ENCODE results near the gene PNKD.
A peak's percentile ranks its signal among the peaks of the same experiment; 100 is the strongest.

The PNKD gene, protein sequence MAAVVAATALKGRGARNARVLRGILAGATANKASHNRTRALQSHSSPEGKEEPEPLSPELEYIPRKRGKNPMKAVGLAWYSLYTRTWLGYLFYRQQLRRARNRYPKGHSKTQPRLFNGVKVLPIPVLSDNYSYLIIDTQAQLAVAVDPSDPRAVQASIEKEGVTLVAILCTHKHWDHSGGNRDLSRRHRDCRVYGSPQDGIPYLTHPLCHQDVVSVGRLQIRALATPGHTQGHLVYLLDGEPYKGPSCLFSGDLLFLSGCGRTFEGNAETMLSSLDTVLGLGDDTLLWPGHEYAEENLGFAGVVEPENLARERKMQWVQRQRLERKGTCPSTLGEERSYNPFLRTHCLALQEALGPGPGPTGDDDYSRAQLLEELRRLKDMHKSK

DNA sequence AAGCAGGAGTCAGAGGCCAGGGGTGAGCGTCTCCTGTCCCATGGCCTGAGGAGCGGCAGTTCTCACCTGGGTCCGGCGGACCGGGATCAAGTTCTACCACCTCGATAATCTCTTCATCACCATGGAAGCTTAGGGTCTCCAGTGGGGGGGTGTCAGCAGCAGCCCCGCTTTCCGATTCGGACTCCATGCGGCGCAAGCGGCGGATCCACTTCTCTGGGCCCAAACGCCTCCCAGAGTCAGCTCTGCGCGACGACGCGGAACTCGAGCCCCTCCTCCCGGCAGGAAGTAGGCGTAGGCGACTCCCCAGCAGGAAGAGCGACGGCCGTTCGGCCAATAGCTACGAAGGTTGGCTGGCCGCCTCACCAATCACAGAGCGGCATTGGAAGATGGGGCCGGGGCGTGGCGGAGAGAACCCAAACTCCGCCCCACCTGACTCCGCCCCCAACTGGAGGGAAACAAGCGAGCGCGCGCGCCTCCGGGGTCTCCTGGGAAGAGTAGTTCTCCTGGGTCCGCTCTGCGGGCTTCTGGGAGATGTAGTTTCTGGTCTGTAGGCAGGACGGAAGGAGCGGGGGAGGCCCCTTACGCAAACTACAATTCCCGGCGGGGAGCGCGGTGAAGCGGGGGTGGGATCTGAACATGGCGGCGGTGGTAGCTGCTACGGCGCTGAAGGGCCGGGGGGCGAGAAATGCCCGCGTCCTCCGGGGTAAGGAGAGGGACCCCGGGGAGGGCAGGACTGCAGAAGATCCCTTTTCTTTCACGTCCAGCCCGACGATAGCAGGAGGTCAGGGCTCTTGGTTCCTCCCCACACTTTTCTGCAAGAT, at the start of gene PNKD, which contains the start of gene AAMP:
Gene PNKD, plus strand, starts transcription at position 620 of the 821 bp plus-strand sequence. Its CDS starts 17 bp downstream, at position 637.
Gene AAMP, minus strand, starts transcription at position 238 of the 821 bp plus-strand sequence. Its CDS starts 51 bp downstream, at position 187.
- peak; percentile 99 for DNase-seq

DNA sequence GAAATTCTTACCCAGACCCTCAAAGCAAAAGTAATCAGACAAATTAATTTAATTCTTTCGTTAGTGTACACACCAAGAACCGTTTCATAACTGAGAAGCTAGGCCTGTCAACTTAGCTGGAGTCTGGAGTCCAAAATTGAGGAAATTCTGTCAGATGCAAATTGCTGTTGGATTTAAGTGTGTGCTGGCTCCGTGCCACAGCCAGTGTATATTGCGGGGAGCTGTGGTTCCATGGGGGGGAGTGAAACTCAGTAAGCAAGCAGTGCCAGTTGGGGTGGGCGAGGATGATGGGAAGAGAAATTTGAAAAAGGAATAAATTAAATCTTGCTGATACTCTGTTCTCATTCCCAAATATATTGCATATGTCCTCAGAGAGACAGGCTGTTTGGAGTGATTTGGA, 49.3 kb upstream of the PNKD start:
- DNase-seq: no peak

DNA sequence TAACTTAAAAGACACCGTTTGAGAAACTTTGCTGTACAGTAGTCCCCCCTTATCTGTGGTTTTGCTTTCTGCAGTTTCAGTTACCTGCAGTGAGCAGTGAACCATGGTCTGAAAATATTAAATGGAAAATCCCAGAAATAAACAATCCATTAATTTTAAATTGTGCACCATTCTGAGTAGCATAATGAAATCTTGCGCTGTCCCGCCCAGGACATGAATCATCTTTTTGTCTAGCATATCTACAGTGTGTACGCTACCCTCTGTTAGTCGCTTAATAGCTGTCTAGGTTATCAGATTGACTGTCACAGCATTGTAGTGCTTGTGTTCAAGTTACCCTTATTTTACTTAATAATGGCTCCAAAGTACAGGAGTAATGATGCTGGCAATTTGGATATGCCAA, 47.3 kb upstream of the PNKD start:
- DNase-seq: no peak

DNA sequence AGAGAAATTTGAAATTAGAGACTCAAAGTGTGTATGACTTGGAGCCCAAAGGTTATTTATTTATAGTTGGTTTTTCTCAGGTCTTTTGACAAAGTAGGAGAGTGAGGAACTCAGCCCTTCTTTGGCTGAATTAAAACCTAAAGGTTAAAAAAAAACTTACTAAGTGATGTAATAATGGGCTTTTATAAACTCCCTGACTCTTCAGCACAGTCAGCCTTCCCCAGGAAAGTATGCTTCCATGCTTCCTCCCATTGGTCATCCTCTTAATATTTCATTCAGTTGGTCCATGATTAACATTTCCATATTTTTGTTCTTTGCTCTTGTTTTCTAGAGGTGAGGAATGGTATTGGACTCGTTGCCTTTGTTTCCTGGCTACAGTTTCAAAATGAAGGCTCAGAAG, 46.1 kb upstream of the PNKD start:
- DNase-seq: no peak

DNA sequence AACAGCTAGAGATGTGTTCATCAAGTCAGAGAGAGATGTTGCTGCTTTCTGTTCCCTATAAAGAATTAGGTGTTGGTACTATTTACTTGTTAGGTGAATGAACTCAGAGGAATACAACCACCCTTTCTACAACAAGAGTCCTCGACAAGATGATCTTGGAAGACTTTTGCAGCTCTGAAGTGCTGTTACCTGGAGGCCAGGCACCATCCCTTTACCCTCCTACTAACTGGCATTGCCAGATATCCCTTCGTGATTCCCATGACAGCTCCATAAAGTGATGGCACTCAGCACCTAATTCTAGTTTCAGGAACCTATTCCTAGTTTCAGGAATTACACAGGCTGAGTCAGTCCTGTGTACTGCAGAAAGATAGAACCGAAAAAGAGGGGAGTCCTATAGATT, 43.4 kb upstream of the PNKD start:
- no peak for DNase-seq

DNA sequence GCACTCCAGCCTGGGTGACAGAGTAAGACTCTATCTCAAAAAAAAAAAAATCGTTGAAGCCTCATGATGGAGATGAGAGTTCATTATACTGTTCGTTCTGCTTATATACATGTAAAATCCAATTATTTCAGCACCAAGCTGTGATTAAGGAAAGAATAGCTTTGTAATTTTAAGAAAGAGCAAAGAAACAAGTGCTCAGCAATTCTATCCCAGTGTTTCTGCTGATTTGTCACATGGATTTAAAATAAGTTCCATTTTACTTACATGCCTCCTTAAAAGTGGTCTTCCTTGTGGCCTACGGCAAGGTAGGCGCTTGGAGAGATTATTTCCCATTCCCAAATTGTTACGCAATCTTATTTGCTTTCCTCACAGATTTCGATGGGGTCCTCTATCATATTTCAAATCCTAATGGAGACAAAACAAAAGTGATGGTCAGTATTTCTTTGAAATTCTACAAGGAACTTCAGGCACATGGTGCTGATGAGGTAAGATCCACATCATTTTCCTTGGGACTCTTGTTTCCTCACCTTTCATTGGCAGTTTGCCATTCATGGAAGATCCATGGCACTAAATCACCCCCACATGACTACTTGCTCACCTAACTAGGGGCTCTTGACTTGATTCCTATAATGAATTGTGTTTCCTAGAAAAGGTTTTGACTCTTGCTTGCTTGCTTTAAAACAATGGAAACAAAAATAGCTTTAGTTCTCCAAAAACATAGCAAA, 41.8 kb upstream of the PNKD start:
- DNase-seq: no peak

DNA sequence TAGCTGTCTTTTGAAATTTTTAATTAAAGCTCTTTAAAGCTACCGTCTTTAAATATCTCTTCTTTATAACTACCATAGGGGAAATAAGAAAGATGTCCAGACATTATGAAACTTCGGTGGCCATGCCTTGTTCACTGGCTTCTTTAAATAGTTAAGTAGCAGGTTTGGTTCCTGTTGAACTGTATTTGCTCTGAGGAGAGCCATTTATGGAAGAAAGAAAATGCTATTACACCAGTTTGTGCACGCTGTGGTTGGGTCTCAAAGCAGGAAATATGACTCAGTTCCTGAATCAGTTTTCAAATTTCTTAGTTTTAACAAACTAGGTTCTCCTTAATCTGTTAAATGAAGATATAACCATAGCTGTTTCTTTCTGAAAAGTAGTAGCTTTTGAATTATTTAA, 41.1 kb upstream of the PNKD start:
- DNase-seq: no peak

DNA sequence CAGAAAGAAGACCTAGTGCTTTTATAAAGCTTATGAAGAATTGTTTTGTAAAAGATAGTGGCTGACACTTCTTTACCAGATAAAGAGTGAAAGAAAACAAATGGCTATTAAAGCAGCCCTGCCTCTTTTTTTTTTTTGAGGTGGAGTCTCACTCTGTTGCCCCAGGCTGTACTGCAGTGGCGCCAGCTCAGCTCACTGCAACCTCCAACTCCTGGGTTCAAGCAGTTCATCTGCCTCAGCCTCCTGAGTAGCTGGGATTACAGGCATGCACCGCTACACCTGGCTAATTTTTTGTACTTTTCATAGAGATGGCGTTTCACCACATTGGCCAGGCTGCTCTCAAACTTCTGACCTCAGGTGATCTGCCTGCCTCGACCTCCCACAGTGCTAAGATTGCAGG, 40.5 kb upstream of the PNKD start:
- DNase-seq: no peak

DNA sequence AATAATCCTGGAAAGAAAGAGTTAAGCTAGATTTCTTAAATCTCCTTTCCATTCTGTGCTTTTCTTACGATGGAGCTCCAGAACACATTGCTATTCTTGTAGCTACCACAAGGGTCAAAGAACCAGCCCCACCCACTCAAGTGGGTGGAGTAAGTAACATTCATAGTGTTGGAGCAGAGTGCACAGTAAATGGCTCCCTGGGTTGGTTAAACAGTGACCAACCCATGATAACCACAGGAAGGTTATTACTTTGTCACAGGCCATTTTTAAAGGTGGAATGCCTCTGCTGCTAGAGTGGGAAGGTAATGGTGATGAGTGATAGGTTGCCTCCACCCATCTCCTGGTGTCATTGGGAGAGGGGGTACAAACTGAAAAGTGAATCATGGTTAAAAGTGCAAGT, 39.4 kb upstream of the PNKD start:
- no peak for DNase-seq

DNA sequence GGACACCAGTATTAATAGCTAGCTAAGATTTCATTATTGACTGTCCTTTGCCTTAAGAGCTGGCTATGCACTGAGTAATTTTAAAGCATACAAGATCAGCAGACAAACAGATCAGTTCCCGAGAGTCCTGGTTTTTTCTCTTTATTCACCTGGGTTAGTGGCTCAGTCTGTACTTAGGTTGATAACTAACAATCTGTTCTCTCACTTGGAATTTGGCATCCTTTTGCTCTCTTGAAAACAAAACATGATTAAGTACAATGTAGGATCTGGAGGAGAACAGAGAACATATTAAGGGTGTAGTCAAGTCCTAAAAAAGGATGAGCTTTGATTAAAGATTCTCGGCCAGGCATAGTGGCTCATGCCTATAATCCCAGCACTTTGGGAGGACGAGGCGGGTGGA, 36.8 kb upstream of the PNKD start:
- DNase-seq: no peak

DNA sequence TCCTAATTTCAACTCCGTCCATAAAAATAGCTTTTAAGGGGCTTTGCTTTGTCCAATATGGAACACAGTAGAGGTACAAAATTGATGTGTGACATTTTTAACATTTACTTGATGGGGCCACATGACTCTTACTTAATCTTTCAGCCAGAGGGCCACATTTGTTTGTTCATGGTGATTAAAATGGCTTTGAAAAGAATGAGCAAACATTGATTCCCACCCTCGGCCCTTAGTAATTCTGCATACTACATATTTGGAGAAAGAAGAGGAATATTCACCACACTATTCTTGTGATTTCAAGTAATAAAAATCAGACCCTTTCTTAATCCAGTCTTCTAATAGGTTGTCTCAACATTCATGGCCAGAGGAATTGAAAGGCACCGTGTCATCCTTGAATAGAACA, 35.8 kb upstream of the PNKD start:
- DNase-seq: no peak

DNA sequence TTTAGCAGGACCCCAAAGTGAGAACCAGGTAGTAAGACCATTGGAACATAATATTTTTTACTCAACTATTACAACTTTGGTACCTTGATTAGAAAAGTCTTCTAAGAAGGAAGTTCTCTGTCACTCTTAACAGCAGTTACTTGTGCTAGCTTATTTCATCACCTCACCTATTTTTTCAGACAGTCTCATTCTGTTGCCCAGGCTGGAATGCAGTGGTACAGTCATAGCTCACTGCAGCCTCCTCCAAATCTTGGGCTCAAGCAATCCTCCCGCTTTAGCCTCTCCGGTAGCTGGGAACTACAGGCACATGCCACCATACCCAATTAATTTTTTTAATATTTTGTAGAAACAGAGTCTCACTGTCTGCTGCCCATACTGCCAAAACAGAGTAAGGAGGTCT, 35.3 kb upstream of the PNKD start:
- DNase-seq: no peak

DNA sequence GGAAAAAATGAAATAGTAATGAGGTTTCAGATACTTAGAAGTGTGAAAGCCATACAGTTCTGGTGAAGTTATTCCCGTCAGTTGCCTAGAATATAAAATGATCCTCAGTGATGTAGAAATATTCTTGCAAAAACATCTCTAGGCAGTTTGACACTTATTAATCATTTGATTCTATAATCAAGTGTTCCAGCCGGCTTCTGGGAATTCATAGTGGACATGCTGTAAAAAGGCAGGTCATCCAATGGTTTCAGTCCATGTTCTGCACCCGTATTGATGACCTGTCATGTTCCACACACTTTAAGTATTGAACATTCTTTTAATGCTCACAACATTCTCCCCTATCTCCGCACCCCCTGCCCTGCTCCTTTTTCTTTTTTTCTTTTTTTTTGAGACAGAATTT, 33.5 kb upstream of the PNKD start:
- no peak for DNase-seq

DNA sequence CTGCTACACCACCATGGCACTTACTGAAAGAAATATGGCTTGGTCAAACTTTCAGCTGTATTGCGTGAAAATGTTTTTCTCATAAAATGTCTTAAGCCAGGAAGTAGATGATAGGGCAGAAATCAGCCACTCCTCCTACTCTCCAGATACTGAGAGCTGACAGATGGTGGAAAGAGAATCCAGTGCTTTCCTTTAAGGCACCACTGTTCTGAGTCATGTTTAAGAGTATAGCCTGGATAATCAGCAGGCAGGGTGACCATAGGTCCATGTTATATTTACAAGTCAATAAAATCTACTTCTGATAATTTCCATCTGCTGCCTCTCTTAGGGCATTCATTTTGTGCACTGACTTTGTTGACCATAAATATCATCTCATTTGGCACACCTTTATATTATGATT, 31.4 kb upstream of the PNKD start:
- no peak for DNase-seq

DNA sequence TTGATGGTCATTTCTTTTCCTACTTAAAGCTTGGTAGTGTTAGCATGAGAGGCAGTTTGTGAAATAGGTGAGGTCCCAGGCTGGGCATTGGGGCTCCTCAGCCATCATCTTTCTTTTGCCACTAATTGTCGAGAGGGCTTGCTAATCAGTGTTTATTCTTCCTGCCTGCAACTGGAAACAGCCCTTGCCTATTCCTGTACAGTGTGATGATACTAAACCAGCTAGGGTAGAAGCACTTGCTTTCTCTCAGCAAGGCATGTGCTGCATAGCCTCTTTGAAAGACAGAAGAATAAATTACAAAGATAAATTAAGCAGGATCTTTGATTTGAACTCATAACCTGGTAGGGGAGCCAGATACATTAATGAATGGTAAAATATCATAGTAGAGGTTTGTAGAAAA, 26.1 kb upstream of the PNKD start:
- DNase-seq: no peak

DNA sequence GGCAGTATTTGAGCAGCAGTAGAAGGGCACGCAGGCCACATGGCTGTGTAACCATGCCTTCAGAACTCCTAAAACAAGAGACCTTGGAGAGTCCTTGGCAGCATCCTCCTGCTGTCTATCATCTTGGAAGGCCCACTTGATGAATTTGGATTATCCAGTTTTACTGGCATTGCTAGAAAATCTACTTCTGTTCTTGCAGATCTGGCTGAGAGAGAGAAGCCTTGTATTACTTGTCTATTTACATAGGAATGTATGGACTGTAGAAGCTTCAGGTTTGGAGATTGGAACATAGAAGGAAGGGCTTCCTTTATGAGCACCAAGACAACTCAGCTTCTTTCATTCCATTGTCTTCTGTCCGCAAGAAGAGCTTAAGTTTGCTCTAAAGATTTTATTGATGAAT, 25.7 kb upstream of the PNKD start:
- no peak for DNase-seq

DNA sequence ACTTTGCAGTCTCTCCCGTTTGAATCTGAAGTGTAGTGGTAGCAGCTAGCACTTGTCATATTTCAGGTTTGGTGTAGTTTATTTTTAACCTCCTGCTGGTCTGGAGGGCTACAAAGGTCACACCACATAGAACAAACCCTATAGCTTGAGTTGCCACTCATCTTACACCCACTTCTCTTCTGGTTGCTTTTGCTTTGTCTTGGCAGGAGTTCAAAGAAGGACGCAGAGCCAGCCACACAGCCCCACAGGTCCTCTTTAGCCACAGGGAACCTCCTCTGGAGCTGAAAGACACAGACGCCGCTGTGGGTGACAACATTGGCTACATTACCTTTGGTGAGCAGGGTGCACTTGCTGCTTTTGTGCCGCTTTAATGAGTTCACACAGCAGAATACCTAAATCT, 25.1 kb upstream of the PNKD start:
- no peak for DNase-seq

DNA sequence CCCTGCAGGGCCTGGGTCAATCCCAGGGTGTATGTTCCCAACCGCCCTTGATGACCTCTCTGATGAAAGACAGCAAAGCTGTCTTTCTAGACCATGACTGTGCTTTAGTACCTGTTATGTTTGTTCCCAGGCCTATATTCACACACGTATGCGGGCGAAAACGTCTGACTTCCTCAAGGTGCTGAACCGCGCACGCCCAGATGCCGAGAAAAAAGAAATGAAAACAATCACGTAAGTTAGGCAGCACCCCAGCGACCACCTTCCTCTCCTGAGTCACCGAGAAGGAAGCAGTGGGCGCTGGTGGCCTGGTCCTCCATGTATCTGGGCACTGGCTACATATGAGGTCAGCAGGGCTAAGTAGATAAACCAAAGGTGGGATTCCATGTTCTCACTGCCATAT, 20.6 kb upstream of the PNKD start:
- DNase-seq: no peak

DNA sequence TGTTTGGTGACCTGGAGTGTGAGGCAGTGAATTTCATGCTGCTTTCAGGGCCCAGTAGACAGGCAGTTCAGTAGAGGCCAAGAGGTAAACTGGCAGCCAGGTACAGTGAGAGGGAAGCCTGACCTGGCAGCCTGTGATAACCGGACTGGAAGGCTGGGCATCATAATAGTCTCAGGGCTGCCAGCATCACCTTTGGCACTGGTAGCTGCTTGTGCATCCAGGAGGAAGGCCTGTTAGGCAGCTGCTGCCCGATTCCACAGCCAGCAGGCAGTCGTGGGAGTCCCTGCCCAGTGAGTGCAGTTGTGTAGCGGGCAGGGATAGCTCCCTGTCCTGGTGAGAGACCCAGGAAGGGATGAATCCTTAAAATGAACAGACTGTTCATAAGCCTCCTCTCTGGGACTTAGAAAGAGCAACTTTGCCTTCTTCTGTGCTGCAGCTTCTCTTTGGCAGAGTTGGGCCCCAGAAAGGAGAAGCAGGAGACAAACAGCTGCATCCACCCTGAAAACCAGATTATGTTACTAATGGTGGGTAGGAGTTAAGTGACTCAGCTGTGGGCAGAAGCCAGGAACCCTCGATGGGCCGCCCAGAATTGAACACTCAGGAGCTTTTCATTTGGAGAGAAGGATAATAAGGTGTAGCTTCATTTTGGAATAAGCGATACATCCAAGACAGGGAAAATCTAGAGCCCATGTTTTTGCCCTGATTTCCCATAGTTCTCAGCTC, 17.6 kb upstream of the PNKD start:
- DNase-seq: no peak

DNA sequence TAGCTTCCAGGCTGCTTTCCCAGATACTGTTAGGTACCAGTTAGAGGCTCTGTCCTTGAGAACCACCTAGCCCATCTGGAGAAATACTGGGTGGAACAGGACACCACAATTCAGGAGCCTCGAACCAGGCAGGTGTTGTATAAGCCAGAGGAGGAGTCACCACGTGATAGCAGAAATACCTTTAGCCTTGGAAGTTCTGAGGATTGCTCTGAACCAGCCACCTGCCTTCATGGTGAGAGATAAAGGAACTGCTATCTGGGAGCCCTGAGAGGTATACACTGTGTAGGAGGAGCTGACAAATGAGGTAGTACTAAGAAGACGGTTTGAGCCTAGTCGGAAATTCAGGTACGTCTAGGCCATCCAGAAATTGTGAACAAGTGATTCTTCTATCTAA, 17.1 kb upstream of the PNKD start:
- DNase-seq: no peak

DNA sequence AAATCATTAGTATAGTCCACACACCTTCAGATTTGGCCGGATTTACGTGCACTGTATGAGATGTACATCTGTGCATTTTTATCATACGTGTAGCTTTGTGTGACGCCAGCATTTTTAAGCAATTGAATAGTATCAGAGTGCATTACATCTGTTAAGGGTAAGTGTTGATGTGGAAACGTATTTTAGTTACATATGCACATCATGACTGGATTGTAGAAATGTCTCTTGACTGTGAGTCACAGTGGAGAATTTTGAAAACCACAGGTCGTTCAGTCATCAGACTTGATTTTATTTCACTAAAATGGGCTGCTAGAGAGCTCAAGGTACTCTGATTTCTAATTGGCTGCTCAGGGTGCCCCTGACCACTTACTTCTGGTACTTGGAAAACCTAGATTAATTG, 14.9 kb upstream of the PNKD start:
- DNase-seq: no peak

DNA sequence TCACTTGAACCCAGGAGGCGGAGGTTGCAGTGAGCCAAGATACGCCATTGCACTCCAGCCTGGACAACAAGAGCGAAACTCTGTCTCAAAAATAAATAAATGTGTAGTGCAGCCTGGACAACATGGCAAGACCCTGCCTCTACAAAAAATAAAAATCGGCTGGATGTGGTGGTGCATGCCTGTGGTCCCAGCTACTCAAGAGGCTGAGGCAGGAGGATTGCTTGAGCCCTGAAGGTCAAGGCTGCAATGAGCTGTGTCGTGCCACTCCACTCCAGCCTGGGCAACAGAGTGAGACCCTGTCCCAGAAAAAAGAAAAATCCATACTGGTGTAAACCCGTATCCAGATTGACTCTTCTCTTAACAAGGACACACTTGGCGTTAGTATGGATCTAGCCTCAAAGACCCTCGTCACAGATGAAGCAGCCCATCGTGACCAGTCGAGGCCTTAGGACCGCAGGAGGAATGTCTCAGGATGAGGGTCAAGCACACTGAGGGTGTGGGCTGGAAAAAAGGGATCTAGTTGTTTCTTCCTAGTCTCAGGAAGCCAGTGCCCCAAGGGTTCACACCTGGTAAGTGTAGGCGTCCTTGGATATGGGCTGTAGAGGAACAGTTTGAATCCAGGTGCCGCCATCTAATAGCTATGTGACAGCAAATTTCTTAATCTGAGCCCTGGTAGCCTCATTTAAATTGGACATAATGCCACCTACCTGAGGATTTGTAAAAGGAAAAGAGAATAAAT, 13.5 kb upstream of the PNKD start:
- DNase-seq: no peak

Data from NCI-H2171 treated with DMSO at 0.1 percent for 48 hours (cell line).